Esophagus muscularis mucosa (tissue), 3 donors: Measurements from ENCODE around the gene CAMTA1.

ENCODE experiments used
- POLR2A ChIP-seq: fragments of 450-650 bp; IDR thresholded peaks from one replicate; pipeline ENCODE4 v1.6.1; 2017; ENCODE audit warnings: antibody characterized with exemption, moderate library complexity, mild to moderate bottlenecking, low read depth
- POLR2AphosphoS5 ChIP-seq, 2 donors: sonication (generic); formaldehyde crosslinking; IDR thresholded peaks; one replicate each; pipeline ENCODE4 v1.6.1; 2017; ENCODE audit warnings: antibody characterized with exemption in 2 of 2
- TF ChIP-seq, protein P1 (sequence below), 3 experiments: fragments of 200-600 bp in 2 of 3; fragments of 450-650 bp in 1 of 3; sonication (generic) in 2 of 3; IDR thresholded peaks; one replicate each; pipeline ENCODE4 v1.5.1; 2017 to 2019; ENCODE audit warnings: antibody characterized with exemption in 3 of 3, mild to moderate bottlenecking in 2 of 3, moderate library complexity in 1 of 3

DNA sequence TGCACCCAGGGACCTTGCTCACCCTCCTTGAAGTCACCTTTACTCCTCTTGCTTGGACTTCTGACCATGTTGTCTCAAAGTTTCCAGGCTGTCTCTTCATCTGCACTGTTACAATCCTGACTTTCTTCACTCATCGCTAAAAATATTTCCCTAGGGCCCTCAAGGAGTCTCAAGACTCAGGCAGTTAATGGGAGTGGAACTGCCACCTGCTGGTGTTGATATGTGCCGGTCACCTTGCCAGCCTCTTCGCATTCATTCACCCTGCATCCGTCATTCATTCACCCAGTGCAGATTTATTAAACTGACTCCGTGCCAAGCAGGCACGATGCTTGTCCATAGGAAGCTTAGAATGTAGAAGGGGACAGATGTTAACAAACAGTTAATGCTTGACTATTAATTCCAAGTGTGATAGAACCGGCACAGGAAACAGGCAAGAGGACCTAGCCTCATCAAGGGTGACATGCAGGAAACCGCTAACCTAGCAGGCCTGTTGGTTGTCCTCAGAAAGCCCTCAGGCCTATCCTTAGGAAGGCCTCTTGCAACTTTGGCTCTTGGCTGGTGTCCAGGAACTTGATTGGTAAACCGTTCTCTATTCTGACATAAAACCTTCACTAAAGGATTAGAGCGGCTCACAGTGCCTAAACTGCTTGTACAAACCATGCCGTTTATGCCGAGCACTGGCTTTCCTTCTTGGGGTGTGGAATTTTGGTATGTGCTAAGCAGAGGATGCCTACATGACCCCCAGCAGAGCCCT, 342.2 kb downstream of the CAMTA1 start:
- TF ChIP-seq, protein P1, sequence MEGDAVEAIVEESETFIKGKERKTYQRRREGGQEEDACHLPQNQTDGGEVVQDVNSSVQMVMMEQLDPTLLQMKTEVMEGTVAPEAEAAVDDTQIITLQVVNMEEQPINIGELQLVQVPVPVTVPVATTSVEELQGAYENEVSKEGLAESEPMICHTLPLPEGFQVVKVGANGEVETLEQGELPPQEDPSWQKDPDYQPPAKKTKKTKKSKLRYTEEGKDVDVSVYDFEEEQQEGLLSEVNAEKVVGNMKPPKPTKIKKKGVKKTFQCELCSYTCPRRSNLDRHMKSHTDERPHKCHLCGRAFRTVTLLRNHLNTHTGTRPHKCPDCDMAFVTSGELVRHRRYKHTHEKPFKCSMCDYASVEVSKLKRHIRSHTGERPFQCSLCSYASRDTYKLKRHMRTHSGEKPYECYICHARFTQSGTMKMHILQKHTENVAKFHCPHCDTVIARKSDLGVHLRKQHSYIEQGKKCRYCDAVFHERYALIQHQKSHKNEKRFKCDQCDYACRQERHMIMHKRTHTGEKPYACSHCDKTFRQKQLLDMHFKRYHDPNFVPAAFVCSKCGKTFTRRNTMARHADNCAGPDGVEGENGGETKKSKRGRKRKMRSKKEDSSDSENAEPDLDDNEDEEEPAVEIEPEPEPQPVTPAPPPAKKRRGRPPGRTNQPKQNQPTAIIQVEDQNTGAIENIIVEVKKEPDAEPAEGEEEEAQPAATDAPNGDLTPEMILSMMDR (IDR thresholded peaks at IDR 0.05), result no peak
- no peak for TF ChIP-seq POLR2A
- TF ChIP-seq POLR2AphosphoS5 (IDR thresholded peaks at IDR 0.05), result no peak
